SKM-1 (cell line): Measurements from ENCODE around the gene ANKRD63.

Experiments used
- DNase-seq: peaks from one replicate; lab custom pipeline; 2025; ENCODE audit not compliant: unreplicated experiment; lab: John Stamatoyannopoulos, UW

ANKRD63 gene

DNA sequence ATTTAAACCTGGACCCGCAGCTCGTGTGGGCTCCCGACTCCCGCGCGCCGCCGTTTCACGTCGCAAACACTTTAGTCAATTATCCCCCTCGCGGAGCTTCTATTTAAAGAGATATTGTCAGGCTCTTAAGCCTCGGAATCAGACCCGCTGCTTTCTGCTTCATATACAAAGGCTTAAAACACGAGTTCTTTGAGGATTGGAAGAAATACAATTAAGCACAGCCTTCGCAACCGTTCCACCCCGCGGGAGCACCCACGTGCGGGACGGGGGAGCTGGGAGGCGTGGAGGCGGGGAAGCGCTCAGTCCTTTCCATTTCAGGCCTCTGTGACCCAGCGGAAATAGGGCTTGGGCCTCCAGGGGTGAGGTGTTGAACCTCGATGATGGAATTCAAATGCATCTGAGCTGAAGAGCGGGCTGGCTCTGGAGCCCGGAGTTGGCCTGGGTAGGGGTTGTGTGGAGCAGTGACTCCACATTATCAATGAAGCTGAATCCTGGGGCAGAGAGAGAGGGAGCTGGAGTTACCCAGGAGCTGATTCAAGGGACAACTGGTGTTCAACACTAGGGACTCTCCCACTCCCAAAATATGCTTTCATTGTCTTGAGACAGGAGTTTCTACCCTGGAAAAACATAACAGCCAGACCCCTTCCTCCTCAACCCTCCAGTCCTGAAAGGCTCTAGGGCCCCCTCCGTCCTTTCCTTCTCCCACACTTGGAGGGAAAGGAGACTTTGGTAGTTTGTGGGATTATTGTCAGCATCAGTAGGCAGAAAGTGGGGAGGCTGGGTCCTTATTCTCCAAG is 2.4 kb downstream of the ANKRD63 start:
- DNase-seq = no peak

GRCh38 chr15:40279437-40280141 is 3.3 kb downstream of the ANKRD63 start:
- DNase-seq = no peak

GRCh38 chr15:40278026-40278425 is 4.8 kb downstream of the ANKRD63 start:
- no peak for DNase-seq

- peak; percentile 25 for DNase-seq
These were observed 5.4 kb downstream of the ANKRD63 start for GRCh38 chr15:40277471-40277870.

DNA sequence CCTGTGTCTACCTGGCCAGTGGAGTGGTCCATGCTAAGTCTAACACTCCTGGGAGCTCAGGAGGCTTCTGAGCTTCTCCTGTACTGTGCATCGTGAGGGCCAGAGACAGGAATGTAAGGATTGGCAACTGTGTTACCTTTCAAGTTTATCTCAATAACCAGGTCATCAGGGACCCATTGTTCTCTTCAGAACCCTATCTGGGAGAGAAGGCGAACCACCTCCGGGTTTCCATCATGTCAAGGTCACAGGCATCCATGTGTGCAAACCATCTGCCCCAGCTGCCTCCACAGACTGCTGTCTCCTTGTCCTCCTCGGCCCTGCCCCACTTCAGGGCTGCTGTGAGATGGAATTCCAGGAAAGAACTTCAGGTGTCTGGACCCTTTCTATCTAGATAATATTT is 5.9 kb downstream of the ANKRD63 start:
- DNase-seq = no peak

- DNase-seq = no peak
These were observed 6.9 kb downstream of the ANKRD63 start for GRCh38 chr15:40275954-40276353.

DNA sequence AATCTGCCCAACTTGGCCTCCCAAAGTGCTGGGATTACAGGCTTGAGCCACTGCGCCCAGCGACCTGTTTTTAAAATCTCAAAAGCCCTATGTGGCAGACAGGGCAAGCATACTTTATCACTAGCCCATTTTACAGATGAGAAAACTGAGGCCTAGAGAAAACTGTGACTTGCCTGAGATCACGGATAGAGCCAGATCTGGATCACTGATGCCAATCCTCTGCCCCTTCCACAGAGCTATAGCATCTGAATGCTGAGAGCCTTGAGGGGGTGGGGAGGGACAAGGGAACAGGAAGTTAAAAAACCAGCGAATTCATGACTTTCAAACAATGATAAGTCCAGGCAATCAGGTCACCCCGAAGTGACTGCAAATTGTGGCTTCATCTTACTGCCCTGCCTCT is 7.3 kb downstream of the ANKRD63 start:
- no peak for DNase-seq

DNA sequence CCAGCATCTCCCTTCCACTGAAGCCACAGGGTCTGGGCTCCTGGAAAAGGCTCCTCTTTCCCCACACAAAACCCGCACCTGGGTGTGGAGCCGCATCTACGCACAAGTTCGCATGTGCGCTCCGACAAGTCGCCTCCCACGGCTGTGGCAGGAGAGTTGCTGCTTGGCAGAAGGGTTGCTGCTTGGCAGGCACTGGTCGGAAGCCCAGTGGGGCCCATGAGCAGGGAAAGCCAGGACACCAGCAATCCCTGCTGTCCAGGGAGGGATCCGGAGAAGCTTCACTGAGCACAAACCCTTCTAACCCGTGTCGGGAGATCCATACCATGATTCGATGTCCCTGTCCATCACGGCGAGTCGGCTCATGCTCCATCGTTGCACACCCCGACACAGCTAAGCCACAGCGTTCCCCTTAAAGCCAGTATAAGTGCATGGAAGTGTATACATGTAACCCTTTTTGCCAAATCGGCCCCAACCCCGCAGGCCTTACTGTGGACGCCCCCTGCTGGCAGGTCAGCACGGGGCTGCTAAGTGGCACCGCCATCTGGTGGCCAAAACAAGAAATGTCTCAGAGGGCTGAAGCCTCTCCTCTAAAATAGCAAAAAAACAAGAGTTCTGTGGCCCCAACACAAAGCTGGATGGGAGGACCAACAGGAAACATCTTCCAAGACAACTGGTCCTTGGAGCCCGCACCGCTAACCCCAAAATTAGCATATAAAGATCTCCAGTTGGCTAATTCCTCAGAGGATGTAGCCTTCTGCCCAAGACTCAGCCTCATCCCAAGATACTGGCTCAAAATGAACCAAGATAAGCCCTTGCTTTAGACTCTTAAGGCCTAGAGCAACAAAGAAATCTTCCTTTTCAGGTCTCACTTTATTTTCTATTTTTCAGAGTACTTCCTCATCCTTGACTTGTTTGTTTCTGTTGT is 8.3 kb downstream of the ANKRD63 start:
- peak; percentile 71 for DNase-seq

- no peak for DNase-seq
These were observed 9.4 kb downstream of the ANKRD63 start for GRCh38 chr15:40273428-40273827.

- DNase-seq = no peak
These were observed 10.3 kb downstream of the ANKRD63 start for GRCh38 chr15:40272485-40273056.

DNA sequence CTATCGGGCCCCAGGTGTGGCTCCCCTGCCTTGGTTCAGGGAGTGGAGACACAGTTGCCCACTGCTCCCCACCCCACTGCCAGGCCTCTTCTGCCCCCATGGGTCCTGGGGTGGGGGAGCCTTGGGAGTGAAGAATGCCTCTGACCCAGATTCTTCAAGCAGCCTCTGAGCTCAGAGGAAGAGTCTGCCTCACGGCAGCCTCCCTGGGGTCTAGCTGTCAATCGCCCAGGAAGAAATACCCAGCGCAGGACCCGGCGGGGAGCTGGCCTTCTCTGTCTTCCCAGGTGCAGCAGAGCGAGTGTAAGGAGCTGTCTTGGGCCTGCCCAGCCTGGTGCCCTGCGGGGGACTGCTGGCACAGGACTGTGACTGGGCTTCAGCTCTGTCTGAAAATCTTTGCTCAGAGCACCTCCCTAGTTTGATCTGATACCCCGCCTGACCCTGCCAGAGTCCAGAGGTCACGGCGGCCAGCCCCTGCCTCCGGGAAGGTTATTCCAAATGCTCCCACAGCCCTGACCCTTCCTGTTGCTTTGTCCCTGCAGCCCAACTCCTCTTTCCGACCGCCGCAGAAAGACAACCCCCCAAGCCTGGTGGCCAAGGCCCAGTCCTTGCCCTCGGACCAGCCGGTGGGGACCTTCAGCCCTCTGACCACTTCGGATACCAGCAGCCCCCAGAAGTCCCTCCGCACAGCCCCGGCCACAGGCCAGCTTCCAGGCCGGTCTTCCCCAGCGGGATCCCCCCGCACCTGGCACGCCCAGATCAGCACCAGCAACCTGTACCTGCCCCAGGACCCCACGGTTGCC is 11.0 kb downstream of the ANKRD63 start:
- DNase-seq = no peak

- DNase-seq = no peak
These were observed 12.4 kb downstream of the ANKRD63 start for GRCh38 chr15:40270246-40270995.

GRCh38 chr15:40269604-40270003 is 13.3 kb downstream of the ANKRD63 start:
- DNase-seq = no peak

DNA sequence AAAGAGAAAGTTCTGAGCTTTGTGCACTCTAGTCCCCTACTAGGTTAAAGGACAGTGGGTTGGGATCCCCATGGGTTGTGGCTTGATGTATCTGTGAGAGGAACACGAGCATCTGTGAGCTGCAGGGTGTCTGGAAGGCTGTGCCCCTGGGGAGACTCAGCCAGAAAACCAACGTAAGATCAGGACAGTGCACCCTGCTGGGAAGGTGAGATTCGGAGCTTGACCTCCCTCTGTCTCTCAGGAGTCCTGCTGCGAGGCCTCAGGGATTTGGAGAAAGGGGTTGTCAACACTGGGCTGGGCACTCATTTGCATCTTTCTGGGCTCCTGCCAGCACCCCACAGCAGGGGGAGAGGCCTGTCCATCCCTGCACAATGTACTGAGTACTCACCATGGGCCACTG is 15.2 kb downstream of the ANKRD63 start:
- no peak for DNase-seq

DNA sequence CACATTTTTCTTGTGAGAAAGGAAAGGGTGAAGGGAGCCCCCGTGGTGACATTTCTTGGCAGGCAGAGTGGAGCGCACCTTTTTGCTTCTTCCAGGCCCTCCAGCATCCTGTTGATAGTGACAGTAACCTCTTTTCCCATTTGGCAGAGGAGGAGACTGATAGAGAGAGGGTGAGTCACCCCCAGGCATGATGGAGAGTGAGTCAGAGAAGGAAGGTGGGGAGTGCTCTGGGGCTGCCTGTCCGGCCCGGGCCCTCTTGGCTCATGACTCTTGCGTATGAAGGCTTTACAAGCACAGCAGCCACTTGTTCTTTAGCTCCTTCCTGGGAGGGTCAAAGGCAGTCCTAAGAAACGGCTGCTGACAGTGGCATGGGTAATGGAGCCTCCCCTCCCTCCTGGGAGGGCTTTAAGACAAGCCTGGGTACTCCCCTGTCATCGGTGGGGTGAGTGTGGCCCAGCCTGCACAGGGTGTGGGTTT is 16.0 kb downstream of the ANKRD63 start:
- no peak for DNase-seq

DNA sequence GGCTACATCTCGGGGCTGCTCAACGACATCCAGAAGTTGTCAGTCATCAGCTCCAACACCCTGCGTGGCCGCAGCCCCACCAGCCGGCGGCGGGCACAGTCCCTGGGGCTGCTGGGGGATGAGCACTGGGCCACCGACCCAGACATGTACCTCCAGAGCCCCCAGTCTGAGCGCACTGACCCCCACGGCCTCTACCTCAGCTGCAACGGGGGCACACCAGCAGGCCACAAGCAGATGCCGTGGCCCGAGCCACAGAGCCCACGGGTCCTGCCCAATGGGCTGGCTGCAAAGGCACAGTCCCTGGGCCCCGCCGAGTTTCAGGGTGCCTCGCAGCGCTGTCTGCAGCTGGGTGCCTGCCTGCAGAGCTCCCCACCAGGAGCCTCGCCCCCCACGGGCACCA is 17.0 kb downstream of the ANKRD63 start:
- DNase-seq = no peak

- DNase-seq = no peak
These were observed 17.5 kb downstream of the ANKRD63 start for GRCh38 chr15:40265355-40265754.

DNA sequence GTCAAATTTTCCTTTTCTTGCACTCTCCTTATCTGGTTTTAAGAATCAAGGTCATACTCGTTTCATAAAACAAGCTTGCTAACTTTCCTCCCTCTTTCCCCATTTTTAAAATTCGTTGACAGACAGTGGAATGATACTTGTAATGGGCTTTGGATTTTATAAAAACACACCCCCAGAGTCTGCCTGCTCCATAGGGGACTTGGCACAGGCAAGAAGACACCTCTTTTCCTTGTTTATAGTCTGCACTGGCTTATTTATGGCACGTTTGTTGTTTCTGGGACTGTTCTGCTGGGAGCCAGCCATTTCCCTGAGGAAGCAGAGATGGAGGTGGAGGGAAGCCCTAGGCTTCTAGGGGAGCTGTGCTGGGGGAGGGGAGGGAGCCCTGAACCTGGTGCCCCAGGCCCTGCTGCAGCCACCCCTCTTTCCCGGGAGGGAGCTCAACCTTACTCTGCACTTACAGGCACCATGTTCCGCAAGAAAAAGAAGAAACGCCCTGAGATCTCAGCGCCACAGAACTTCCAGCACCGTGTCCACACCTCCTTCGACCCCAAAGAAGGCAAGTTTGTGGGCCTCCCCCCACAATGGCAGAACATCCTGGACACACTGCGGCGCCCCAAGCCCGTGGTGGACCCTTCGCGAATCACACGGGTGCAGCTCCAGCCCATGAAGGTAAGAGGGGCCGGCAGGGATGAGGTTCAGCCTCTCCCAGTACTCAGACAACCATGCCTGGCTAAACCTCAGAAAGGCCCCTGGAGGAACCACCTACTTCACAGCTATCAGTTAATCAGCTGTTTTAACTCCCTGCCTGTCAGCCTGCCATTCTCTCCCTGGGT is 18.3 kb downstream of the ANKRD63 start:
- no peak for DNase-seq
